ENCODE data around the gene ENTPD5. TPM values are rescaled to one million over a fixed set of nuclear protein-coding genes. Genes with fewer than 3 reads are reported as not detected.
A peak's percentile ranks its signal among the peaks of the same experiment; 100 is the strongest.
"Not testable (repeated sequence)": the region's sequence is repeated elsewhere in the genome, so short reads cannot be mapped to it uniquely, and the experiment has no call there.

The ENTPD5 gene
- polyA plus RNA-seq, 1 donor: 14.6 TPM

GRCh38 chr14:74005664-74006063, 13.4 kb downstream of the ENTPD5 start:
- DNase-seq: not testable (repeated sequence)

GRCh38 chr14:73998726-73999125, 20.4 kb downstream of the ENTPD5 start:
- DNase-seq: no peak

DNA sequence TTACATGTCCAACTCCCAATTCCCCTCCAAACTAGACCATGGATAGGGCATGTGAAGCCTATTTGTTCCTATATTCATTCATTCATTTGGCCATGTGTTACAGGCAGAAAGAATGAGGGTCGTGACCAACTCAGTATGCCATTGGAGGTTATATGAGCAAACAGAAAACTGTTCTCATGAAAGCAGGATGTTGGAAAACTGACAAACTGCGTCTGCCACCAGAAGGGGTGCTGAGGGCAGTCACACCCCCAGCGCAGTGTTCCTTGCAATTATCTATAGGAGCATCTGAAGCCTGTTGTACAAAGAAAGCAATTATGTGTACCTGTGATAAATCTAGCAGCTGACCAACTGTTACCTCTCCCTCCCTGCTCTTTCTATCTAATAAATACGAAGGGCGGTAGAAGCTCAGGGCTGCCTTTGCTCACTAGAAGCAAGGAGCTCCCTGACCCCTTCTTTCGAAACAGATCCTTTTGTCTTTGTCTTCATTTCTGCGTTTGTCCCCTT, 21.1 kb downstream of the ENTPD5 start:
- DNase-seq: no peak

DNA sequence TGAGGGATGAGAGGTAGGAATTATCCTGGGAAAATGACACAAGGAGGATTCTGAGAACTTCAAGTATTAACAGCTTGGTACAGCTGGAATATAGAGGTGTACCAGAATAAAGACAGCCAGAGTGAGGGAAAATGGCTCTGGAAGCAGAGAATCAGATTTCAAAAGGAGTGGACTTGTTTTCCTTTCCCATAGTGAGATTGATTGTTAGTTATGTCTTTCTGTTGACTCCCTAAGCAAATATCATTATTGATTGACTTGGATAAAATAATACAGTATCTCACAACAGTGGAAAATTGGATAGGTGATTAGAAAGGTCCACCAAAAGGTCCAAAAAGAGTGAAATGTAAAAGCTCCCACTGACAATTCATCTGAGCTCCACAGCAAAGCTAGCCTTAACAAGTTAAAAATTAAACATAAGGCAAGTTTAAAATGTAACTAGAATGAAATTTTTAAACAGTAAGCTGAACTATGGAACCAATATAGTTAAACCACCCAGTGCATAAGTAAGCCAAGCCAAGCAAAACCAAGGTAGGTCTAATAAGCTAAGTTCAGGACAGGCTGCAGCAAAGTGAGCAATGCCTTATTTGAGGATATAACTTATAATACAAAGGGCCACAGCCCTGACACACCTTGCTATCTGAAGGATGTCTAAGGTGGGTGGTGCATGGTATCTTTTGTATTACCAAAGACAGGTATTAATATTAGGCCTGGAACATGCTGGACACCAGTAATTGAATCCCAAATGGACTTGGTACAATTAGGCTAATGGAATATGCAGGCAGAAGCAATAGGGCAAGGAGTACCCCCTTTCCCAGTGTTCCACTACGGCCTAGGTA, 21.8 kb downstream of the ENTPD5 start:
- no peak for DNase-seq

GRCh38 chr14:73996731-73997107, 22.4 kb downstream of the ENTPD5 start:
- DNase-seq: no peak

GRCh38 chr14:73995977-73996378, 23.1 kb downstream of the ENTPD5 start:
- DNase-seq: no peak

- not testable (repeated sequence) for DNase-seq
Measured at GRCh38 chr14:73994926-73995325, 24.2 kb downstream of the ENTPD5 start.

- no peak for DNase-seq
Measured at GRCh38 chr14:73991092-73991491, 28.0 kb downstream of the ENTPD5 start.

DNA sequence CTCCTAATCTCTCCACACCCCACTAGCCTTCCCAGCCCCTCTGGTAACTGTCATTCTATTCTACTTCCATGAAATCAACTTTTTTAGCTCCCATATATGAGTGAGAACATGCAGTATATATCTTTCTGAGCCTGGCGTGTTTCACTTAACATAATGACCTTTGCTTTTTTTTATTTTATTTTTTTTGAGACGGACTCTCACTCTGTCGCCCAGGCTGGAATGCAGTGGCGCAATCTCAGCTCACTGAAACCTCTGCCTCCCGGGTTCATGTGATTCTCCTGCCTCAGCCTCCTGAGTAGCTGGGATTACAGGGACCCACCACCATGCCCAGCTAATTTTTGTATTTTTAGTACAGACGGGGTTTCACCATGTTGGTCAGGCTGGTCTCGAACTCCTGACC, 30.4 kb downstream of the ENTPD5 start:
- not testable (repeated sequence) for DNase-seq

- DNase-seq: no peak
Measured at GRCh38 chr14:73988065-73988464, 31.0 kb downstream of the ENTPD5 start.

DNA sequence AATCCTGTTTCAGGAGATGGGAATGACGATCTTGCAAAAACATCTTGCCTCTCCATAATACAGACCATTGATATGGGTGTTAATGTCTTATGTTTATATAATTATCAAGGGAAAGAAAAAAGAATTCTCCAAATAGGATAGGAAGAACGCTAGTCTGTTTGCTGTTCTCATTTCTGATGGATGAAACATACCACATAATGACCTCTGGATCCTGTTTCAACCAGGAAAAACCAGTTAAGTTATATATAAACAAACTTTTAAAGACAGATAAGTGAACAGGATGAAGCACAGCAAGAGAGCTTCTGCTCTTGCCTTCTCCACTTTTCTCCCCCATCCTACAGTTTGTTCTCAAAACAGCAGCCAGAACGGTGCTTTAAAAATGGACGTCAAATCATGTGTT, 41.2 kb downstream of the ENTPD5 start:
- DNase-seq: no peak

DNA sequence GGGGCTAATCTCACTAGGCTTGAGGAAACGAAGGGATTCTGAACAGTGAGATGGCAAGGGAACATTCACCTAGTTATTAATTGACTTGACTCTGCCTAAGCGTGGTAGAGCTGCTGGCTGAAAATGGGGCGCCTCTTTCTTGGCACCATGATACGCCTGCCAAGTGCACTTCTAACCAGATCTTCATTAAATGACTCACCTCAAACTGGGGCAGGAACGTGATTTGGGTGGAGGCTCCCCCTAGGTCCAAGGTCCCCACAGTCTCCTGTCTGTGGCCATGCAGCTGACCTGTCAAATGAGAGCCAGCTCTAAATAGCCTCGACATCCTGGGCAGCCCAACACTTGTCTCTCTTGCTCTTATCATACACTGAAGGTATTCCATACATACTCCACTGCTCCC, 43.0 kb downstream of the ENTPD5 start:
- no peak for DNase-seq

- DNase-seq: no peak
Measured at GRCh38 chr14:73973497-73973896, 45.6 kb downstream of the ENTPD5 start.

GRCh38 chr14:73968885-73969284, 50.2 kb downstream of the ENTPD5 start:
- no peak for DNase-seq

DNA sequence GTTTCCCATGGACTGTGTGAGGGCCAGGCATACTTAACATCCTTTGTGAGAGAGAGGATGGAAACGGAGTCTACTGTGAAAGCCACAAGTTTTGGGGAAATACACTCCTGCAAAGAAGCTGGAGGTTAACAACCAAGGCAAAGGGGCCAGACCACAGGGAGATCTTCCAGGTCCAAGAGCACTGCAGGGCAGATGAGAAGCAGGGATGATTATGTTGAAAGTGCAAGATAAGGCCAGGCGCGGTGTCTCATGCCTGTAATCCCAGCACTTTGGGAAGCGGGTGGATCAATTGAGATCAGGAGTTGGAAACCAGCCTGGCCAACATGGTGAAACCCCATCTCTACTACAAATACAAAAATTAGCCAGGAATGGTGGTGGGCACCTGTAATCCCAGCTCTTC, 53.9 kb downstream of the ENTPD5 start:
- DNase-seq: no peak

DNA sequence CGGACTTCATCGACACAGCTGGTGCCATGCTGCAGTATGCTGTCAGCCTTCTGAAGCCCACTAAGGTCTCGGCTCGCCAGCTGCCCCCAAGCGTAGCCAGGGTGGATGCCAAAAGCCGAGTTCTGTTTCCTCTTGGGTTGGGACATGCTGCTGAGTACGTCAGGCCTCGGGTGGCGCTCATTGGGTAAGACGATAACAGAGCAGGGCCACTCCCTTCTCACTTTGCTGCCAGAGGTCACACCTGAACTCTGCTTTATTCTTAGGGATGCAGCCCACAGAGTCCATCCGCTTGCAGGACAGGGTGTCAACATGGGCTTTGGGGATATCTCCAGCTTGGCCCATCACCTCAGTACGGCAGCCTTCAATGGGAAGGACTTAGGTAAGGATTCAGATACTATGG, 57.9 kb downstream of the ENTPD5 start:
- no peak for DNase-seq

GRCh38 chr14:73958591-73958990, 60.5 kb downstream of the ENTPD5 start:
- no peak for DNase-seq

GRCh38 chr14:73955674-73956073, 63.4 kb downstream of the ENTPD5 start:
- no peak for DNase-seq

GRCh38 chr14:73953731-73954130, 65.4 kb downstream of the ENTPD5 start:
- no peak for DNase-seq

DNA sequence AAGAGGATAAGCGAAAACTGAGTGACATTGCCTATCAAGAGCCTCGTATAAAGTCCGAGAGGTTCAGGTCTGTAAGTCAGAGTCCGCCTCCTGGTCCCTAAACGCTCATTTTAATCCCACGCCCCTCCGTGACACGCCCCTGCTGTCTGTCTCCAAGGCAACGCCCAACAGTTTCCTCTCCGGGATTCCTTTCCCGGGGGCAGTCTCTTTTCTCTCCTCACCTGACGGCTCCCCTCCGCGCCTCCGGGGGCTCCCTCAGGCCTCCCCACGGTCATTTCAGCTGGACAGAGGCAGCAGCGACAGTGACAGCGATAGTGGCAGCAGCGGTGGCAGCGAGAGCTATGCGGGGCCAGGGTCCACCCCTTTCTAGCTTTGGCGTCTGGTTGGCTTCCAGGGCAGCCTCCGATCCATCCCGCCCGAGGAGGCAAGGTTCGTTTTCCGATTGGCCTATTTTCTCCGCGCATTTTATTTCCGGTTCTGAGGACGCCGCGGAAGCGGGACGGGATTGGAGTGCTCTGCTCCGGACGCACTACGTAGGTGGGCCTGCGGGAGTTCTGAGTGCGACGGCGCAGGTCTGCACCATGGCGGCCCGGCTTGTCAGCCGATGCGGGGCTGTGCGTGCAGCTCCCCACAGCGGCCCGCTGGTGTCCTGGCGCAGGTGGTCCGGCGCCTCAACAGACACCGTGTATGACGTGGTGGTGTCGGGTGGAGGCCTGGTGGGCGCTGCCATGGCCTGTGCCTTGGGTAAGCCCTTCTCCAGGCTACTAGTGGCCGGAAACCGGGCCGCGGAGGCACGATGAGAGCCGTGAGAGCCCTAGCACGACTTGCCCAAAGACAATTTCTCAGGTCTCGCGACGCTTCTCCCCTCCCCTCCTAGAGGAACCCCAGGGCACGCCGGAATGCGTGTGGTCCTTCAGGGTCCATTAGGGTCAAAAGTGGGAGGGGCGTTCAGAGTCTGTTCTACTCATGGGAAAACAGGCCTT, 69.0 kb downstream of the ENTPD5 start, which contains the start of the genes COQ6 and FAM161B:
TSS of gene COQ6 (plus strand) at position 551 of the 983 bp plus-strand sequence. CDS start at position 582, 31 bp downstream.
TSS of gene FAM161B (minus strand) at position 343 of the 983 bp plus-strand sequence. CDS start at position 275, 68 bp downstream.
- DNase-seq: peak; percentile 97

DNA sequence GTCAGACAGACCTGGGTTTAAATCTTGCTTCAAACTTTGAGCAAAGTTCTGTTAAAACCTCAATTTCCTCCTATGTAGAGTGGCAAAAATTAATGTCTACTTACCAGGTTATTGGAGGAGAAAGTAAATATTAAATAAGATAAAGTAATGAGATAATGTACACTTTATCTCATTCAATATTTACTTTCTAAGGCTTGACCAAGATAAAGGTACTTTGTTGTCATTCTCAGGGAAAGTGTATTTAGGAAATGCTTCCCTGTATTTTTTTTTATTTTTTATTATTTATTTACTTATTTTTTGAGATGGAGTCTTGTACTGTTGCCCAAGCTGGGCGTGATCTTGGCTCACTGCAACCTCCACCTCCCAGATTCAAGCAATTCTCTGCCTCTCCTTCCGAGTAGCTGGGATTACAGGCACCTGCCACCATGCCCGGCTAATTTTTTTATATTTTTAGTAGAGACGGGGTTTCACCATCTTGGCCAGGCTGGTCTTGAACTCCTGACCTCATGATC, 73.9 kb downstream of the ENTPD5 start:
- DNase-seq: no peak

DNA sequence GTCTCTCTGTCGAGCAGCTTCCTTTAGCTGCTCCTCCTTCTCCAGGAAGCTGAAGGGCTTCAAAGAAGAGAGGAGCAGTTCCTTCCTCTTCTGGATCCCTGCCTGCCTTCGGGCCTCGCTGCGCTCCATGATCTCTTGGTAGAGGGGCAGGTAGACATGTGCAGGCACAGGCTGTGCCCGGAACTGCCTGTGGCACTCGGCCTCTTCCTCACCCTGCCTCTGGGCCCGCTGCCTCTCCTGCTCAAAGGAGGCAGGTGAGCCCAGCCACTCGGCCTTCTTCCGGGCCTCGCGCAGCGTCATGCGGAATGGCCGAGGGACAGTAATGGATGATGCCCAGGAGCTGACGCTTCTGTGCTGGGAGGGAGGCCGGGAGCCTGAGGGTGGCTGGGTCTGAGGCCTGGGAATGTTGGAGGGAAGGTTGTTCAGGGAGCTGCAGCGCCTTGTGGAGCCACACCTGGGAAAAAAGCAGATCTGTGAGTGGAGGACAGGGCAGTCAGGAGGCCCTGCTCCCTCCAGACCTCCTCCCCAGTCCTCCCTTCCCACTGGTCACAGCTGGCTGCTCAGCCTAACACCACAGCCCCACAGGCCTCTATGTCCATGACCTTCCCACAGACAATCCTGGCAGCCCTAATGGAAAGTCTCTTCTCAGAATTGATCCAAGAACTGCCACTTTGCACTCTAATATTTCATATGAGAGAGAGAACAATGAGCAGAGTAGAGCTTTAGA, 74.5 kb downstream of the ENTPD5 start:
- no peak for DNase-seq

Data from hindlimb muscle (tissue), 1 donor.